NCI-H2081 treated with DMSO at 0.1 percent for 48 hours (cell line): ENCODE results near the gene SRCAP.

ENCODE experiments used
- DNase-seq: peaks from one replicate; lab custom pipeline; 2025; lab: John Stamatoyannopoulos, UW

The SRCAP gene

GRCh38 chr16:30777591-30778297, 78.8 kb downstream of the SRCAP start:
- no peak for DNase-seq

DNA sequence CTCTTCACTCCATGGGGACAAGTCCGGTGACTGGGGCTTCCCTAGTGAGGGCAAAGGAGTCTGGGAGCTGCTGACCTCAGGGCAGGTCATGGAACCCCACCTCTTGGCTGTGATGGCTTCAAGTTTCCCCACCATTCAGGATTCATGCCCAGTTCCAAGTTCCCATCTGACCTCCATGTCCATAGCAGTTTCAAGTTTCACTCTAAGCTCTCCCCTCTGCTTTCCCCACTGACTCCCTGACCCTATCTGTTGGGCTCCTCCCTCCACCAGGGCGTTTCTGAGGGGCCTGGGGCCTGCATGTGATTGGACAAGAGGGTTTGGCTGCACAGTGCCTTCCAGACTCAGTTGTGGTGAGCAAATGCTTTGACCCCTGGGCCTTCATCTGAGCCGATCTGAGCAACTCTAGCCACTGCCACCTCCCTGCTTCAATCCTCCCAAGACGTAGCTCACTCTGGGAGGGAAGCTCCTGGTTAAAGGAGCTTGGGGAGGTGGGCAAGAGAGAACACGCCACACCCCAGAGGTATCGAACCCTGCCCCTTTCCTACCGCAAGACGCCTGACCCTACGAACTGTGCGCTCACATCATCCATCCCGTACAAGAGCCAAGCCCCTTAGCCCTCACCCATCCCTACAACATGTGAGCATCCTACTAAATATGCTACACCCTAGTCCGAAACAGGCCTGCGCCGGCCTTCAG, 79.7 kb downstream of the SRCAP start:
- DNase-seq = no peak

GRCh38 chr16:30779596-30779995, 80.6 kb downstream of the SRCAP start:
- no peak for DNase-seq

DNA sequence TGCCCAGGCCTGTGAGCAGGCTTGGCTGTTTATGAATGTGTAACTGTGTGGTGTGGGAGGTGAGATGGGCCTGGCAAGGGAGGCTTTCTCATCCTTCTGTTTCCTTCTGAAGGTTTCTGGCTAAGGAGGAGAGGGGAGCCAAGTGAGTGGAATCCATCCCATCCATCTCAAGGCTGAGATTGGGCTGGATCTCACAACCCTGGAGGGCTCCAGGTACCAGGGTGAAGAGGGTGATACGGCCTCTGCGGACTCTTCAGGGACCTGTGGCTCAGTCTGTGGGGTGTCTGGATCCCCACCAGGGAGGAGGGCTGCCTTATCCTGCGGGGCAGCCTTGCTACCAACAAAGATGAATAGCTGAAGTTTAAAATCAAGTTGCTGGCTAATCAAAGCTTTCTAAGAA, 81.0 kb downstream of the SRCAP start:
- DNase-seq = no peak

DNA sequence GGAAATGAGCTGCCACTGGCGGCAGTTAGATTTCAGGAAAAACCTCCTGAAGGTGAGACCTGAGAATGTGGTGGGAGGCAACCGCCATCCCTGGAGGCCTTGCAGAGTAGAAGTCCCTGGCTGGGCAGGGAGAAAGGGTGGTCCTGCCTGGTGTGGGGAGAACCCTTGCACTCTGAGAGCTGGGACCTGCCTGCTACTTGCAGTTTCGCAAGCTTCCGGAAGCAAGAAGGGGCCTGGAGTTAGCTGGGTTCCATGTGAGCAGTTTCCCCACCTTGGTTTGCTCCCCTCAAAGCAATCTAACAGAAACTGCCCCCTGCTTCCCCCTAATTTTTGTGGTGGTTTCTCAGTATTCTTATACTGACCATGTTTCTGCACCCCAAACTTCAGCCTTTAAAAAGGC, 81.6 kb downstream of the SRCAP start:
- no peak for DNase-seq

DNA sequence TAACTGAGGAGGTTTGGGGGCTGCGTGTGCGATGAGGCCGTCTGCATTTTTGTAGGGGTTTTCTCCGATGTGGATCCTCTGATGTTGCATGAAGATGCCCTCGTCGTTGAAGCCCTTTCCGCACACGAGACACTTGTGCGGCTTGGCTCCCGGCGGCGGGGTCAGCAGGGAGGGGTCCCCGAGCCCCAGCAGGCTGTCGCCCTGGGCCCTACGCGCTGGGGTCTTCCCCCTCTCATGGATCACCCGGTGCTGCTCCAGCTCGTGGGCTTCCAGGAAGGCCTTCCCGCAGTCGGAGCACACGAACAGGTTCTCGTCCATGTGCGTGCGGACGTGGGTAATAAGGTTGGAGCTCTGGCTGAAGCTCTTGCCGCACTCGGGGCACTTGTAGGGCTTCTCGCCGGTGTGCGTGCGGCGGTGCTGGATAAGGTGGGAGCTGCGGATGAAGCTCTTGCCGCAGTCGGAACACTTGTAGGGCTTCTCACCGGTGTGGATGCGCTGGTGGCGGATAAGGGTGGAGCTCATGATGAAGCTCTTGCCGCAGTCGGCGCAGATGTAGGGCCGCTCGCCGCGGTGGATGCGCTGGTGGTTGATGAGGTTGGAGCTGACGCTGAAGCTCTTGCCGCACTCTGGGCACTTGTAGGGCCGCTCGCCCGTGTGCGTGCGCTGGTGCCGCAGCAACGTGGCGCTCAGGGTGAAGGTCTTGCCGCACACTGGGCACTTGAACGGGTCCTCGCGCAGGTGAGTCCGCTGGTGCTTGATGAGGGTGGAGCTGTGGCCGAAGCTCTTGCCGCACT, 83.7 kb downstream of the SRCAP start:
- DNase-seq = no peak

- DNase-seq = no peak
Observed at GRCh38 chr16:30783280-30784109, 84.5 kb downstream of the SRCAP start.

DNA sequence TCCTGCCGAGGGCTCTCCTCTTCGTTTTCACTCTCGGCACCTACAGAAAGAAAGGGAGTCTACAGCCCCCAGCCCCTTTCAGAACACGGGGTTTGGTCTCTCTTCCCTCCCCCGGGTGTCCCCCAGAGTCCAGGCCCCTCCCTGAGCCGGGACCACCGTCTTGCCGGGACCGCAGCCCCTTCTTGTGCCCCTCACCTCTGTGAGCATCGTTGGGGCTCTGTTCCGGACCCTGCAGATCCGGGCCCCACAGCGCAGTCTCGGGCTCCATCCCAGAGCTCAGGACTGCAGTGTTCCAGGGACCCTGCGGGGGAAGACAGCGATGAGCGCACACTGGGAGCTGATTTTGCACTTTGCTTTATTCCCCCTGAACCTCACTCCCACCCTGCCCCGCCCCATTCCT, 85.2 kb downstream of the SRCAP start:
- no peak for DNase-seq

- no peak for DNase-seq
Observed at GRCh38 chr16:30785126-30786106, 86.4 kb downstream of the SRCAP start.

DNA sequence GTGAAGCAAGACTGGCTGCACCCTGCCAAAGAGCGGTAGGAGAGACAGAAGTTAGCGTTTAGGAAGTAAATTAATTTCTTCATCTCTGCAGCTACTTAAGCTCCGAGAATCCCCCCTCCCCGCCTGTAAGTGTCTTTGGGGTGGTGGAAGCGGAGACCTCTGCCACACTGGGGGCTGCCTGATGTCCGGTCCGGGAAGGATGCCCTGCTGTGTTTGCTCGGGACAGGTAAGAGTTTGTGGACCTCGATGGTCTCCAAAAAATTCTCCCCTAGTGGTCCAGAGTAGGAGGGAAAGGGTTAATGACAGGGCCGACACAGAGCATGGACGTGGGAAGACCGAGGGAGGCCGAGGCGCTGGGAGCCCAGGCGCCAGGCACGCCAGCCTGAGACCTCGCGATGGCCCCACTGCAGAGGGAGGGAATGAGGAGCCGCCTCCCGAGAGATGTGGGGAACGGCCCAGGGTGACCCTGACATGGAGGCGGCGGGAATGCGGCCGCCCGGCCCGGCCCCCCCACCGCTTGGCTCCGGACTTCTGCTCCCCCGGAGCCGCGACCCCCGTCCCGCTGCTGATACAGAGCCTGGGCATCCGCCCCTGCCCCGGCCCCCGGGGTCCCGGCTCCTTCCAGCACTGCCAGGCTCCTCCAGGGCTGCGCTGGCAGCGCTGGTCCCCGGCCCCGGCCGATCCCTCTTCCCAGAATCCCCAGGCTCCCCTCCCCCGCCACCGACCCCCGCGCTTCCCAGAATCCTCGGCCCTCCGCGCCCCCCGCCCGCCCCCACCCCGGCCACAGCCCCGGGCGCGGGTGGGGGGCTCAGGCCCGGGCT, 87.4 kb downstream of the SRCAP start:
- no peak for DNase-seq

GRCh38 chr16:30786936-30787612, 88.1 kb downstream of the SRCAP start, which contains the start of gene ZNF629:
TSS of gene ZNF629 (minus strand) at chr16:30787205. CDS start at chr16:30784482, 2,723 bp downstream.
- DNase-seq = no peak

DNA sequence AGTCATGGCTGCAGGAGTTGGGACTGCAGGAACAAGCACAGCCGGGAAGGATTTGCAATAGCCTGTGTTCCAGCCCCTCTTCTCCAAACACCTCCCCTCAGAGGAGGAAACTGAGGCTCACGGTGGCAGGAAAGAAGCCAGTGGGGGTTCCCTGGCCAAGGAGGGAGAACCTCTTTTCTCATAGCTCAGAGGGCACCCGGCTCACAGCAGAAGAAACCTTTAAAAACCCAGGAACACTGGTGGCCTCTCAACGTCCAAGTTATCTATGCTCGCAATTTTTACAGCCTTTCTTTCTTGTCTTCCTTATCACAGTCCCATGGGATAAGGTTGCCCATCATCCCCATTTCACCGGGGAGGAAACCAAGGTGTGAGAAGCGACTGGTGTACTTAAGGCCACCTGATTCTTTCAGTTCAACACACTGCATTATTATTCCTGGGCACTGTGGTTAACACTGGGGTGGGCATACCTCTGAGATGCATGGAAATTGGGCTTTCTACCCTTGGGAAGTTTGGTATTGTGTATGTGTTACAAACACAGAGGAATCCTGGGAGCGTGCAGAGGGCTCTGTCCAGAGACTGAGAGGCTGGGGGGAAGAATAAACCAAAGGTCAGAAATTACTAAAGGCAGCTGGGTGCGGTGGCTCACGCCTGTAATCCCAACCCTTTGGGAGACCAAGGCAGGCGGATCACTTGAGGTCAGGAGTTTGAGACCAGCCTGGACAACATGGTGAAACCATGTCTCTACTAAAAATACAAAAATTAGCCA, 88.8 kb downstream of the SRCAP start:
- DNase-seq = no peak
